Gastroesophageal sphincter (tissue), 4 donors: ENCODE measurements around the gene NUDT14. TPM values are rescaled to one million over a fixed set of nuclear protein-coding genes. Genes with fewer than 3 reads are reported as not detected.

Experiments
- ATAC-seq: fragments of 150-250 bp; one replicate; pipeline ENCODE4 v1.9.1; 2016; ENCODE audit warnings: mild to moderate bottlenecking, moderate library complexity
- H3K27ac ChIP-seq, 4 donors: fragments of 200-600 bp; sonication (generic) in 3 of 4; 1 replicate in 3 of 4; 2 replicates in 1 of 4; pipeline ENCODE4 v1.5.1; 2016 to 2019
- H3K27me3 ChIP-seq: fragments of 200-600 bp; sonication (generic); one replicate; pipeline ENCODE4 v1.5.1; 2019
- H3K36me3 ChIP-seq, 2 donors: fragments of 200-600 bp; sonication (generic); one replicate each; pipeline ENCODE4 v1.5.1; 2019; ENCODE audit warnings: control low read depth in 1 of 2
- H3K4me1 ChIP-seq, 3 donors: fragments of 200-600 bp; sonication (generic); 1 replicate in 2 of 3; 2 replicates in 1 of 3; pipeline ENCODE4 v1.5.1; 2016 to 2019; ENCODE audit warnings: control low read depth in 2 of 3
- H3K4me3 ChIP-seq, 2 donors: fragments of 200-600 bp; sonication (generic); one replicate each; pipeline ENCODE4 v1.5.1; 2019; ENCODE audit warnings: mild to moderate bottlenecking in 1 of 2, moderate library complexity in 1 of 2
- H3K9me3 ChIP-seq, 3 donors: fragments of 200-600 bp; sonication (generic); one replicate each; pipeline ENCODE4 v1.5.1; 2017 to 2019; ENCODE audit warnings: control low read depth in 2 of 3
- EP300 ChIP-seq: sonication (generic); formaldehyde crosslinking; IDR thresholded peaks from one replicate; pipeline ENCODE4 v1.6.1; 2017; ENCODE audit warnings: antibody characterized with exemption, mild to moderate bottlenecking
- POLR2A ChIP-seq, 2 donors: fragments of 450-650 bp; IDR thresholded peaks; one replicate each; pipeline ENCODE4 v1.6.1; 2017; ENCODE audit warnings: antibody characterized with exemption in 2 of 2, mild to moderate bottlenecking in 2 of 2, moderate library complexity in 1 of 2
- POLR2AphosphoS5 ChIP-seq: sonication (generic); formaldehyde crosslinking; IDR thresholded peaks from one replicate; pipeline ENCODE4 v1.6.1; 2017; ENCODE audit warnings: antibody characterized with exemption
- WGBS, 2 donors: methylation state at CpG; one replicate each; pipeline ENCODE4 v1.1.5; 2018; ENCODE audit warnings: low coverage in 1 of 2; 5-methylcytosine and 5-hydroxymethylcytosine counted together
- total RNA-seq, 4 donors: library from RNA; depleted of rRNA; stranded (reverse); fragments of >200 nt; gene quantifications; one replicate each; pipeline ENCODE4 v1.1.0, GENCODE V29; 2016
- TF ChIP-seq, protein P1 (sequence below), 4 experiments: fragments of 200-600 bp in 2 of 4; fragments of 450-650 bp in 2 of 4; sonication (generic) in 1 of 4; IDR thresholded peaks; one replicate each; pipeline ENCODE4 v1.5.1; 2017 to 2019; ENCODE audit warnings: antibody characterized with exemption in 4 of 4, mild to moderate bottlenecking in 2 of 4, moderate library complexity in 2 of 4

NUDT14 gene
- total RNA-seq, 4 donors from 2014 or later = 3.4 to 8.4 (median 4.6) TPM

DNA sequence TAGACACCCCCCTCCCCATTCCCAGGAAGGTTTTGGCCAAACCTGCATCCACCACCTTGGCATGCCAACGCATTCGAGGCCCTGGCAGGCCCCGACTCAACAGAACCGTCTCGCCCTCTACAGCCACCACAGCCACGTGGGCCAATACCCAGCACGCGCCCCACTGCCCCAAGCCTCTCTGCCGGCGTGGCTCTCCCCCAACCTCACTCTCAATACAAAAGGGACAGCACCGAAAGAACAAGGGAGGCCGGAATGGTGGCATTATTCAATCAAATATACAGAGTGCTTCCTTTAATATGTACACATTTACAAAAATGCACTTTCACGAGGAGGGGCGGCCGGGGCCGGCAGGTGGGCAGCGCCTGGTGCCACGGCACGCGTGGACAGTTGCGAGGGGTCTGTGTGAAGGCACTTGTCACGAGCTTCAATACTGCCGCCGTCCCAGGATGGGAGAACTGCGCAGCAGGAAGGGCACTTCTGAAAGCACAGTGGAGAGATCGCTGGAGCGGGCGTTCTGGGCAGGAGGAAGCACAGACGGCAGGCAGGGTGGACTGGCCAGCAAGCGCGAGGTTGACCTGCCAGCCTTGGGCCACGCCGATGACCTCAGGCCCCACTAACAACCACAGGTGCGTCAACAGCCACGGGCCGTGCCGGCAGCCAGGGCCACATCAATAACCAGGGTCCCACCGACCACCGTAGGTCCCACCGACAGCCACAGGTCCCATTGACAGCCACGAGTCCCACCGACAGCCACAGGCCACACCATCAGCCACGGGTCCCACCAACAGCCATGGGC lies 39.4 kb downstream of the NUDT14 start:
- Histone ChIP-seq H3K4me3 (no peak overlapping the region), H3K4me1 (no peaks in the 10 kb centered on the region), H3K36me3 (peaks cover 0 to 15% of the 10 kb centered on the region in 2 donors), H3K9me3 (peaks cover 0 to 24% (median 0%) of the 10 kb centered on the region in 3 donors), H3K27me3 (peaks cover 7% of the 10 kb centered on the region), H3K27ac (no peak overlapping the region)
- no peak for ATAC-seq
- WGBS, 2 donors = 83 to 100% methylated on average over 5 to 9 of the region's 43 CpGs
- no peak for TF ChIP-seq POLR2A (IDR thresholded peaks at IDR 0.05)
- TF ChIP-seq, protein P1, sequence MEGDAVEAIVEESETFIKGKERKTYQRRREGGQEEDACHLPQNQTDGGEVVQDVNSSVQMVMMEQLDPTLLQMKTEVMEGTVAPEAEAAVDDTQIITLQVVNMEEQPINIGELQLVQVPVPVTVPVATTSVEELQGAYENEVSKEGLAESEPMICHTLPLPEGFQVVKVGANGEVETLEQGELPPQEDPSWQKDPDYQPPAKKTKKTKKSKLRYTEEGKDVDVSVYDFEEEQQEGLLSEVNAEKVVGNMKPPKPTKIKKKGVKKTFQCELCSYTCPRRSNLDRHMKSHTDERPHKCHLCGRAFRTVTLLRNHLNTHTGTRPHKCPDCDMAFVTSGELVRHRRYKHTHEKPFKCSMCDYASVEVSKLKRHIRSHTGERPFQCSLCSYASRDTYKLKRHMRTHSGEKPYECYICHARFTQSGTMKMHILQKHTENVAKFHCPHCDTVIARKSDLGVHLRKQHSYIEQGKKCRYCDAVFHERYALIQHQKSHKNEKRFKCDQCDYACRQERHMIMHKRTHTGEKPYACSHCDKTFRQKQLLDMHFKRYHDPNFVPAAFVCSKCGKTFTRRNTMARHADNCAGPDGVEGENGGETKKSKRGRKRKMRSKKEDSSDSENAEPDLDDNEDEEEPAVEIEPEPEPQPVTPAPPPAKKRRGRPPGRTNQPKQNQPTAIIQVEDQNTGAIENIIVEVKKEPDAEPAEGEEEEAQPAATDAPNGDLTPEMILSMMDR (IDR thresholded peaks at IDR 0.05) = no peak
- no peak for TF ChIP-seq EP300
- no peak for TF ChIP-seq POLR2AphosphoS5

DNA sequence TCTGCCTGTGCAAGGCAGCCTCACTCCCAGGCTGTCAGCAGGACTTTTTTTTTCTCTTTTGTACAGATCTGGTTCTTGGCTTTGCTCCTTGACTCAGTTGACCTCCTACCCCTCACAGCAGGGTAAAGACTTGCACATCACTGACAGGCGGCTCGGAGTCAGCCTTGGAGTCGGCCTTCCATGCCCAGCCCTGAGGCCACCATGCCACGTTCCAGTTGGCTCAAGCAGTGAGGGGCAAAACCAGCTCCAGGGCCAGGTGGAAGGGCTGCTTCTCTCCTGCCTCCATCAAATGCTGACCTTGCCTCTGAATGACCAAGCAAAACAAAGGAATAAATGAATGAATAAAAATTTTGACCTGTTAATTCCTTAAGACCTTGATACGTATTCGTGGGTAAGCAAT lies 40.1 kb downstream of the NUDT14 start:
- H3K9me3 ChIP-seq = peaks cover 0 to 24% (median 0%) of the 10 kb centered on the region in 3 donors
- no peak overlapping the region for H3K27ac ChIP-seq
- H3K4me1 ChIP-seq = no peaks in the 10 kb centered on the region
- TF ChIP-seq EP300 (no peak), POLR2AphosphoS5 (no peak), POLR2A (IDR thresholded peaks at IDR 0.05) (no peak)
- TF ChIP-seq, protein P1 (IDR thresholded peaks at IDR 0.05) = no peak
- H3K4me3 ChIP-seq = no peak overlapping the region
- 80 to 100% methylated on average over 1 to 2 of the region's 6 CpGs for WGBS, 2 donors
- no peak for ATAC-seq
- H3K36me3 ChIP-seq = peaks cover 0 to 15% of the 10 kb centered on the region in 2 donors
- peaks cover 7% of the 10 kb centered on the region for H3K27me3 ChIP-seq

DNA sequence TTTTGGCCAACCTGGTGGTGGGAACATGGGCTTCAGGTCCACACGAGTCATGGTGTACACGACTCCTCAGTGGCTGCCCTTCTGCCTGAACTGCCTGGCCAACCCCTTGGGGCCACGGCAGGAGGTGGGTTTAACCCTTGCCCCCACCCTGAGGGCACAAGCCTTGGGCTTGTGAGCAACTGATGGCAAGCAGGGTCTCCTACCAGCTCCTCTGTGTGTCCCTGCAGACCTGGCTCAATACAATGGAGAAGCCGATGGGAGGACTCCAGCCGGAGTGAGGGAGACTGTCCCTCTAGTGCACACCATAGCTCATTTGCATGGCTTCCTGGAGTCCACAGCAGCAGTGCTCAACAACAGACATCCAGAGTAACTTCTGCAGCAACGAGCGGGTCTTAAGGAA lies 40.5 kb downstream of the NUDT14 start:
- no peak overlapping the region for H3K27ac ChIP-seq
- ATAC-seq = no peak
- H3K4me3 ChIP-seq = no peak overlapping the region
- WGBS, 2 donors = 94 to 96% methylated on average over 2 to 4 of the region's 7 CpGs
- peaks cover 0 to 24% (median 0%) of the 10 kb centered on the region in 3 donors for H3K9me3 ChIP-seq
- no peaks in the 10 kb centered on the region for H3K4me1 ChIP-seq
- peaks cover 0 to 15% of the 10 kb centered on the region in 2 donors for H3K36me3 ChIP-seq
- TF ChIP-seq POLR2A (IDR thresholded peaks at IDR 0.05) (no peak), POLR2AphosphoS5 (no peak), EP300 (no peak)
- TF ChIP-seq, protein P1 (IDR thresholded peaks at IDR 0.05) = no peak
- peaks cover 7% of the 10 kb centered on the region for H3K27me3 ChIP-seq

DNA sequence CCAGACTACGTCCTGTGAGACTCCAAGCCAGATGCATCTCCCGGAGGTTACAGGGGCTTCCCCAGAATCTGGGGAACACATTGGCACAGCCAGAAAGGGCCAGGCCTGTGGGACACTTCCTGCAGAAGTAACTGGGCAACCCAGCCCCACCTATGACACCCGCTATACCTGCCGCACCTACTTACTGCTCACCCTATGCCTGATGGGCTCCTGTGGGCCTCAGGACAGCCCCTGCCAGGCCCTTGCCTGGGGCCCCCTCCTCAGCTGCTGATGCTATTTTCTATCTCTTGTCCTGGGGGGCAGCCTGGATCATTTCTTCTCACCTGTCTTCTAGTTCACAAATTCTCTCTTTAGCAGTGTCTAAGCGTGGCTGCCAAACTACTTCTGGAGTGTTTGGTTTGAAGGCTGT lies 41.3 kb downstream of the NUDT14 start:
- no peak overlapping the region for H3K27ac ChIP-seq
- no peak for ATAC-seq
- peaks cover 7% of the 10 kb centered on the region for H3K27me3 ChIP-seq
- H3K9me3 ChIP-seq = peaks cover 0 to 24% (median 0%) of the 10 kb centered on the region in 3 donors
- 87% methylated on average over 2 of the region's 5 CpGs; no CpG with 5 or more reads in 1 of the 2 donors for WGBS, 2 donors
- H3K4me3 ChIP-seq = no peak overlapping the region
- peaks cover 0 to 15% of the 10 kb centered on the region in 2 donors for H3K36me3 ChIP-seq
- TF ChIP-seq POLR2AphosphoS5 = no peak
- TF ChIP-seq EP300 = no peak
- TF ChIP-seq, protein P1 (IDR thresholded peaks at IDR 0.05) = no peak
- no peak for TF ChIP-seq POLR2A (IDR thresholded peaks at IDR 0.05)
- H3K4me1 ChIP-seq = no peaks in the 10 kb centered on the region
